WTC11 (cell line): ENCODE data around the gene LMO1. TPM values are rescaled to one million over a fixed set of nuclear protein-coding genes. Genes with fewer than 3 reads are reported as not detected.

Experiments
- ATAC-seq: fragments of 200-7000 bp; cut with Tn5 transposase; 2 replicates; pipeline ENCODE4 v1.10.0; 2021; ENCODE audit warnings: mild to moderate bottlenecking, moderate library complexity
- CTCF ChIA-PET: fragments of 300-600 bp; sonication (Branson Sonifier 250); formaldehyde crosslinking; loops from one replicate; lab custom pipeline; 2021; ENCODE audit warnings: antibody characterized with exemption; lab: Charles Lee
- POLR2A ChIA-PET: fragments of 350-600 bp; sonication (Branson Sonifier 250); formaldehyde crosslinking; loops from one replicate; lab custom pipeline; 2021; ENCODE audit warnings: antibody characterized with exemption; lab: Charles Lee
- DNase-seq: peaks from one replicate; pipeline ENCODE4 v3.0.0; 2021; ENCODE audit warnings: low spot score
- H3K27ac Mint-ChIP-seq: 2 replicates; pipeline ENCODE4 v1.8.0; 2021; ENCODE audit warnings: mixed read lengths
- H3K27me3 Mint-ChIP-seq: 2 replicates; pipeline ENCODE4 v1.8.0; 2021; ENCODE audit warnings: low read depth, mild to moderate bottlenecking, moderate library complexity, mixed read lengths
- H3K36me3 Mint-ChIP-seq: 2 replicates; pipeline ENCODE4 v1.8.0; 2021; ENCODE audit warnings: mixed read lengths
- H3K4me1 Mint-ChIP-seq: 2 replicates; pipeline ENCODE4 v1.8.0; 2022; ENCODE audit warnings: mixed read lengths
- H3K4me3 Mint-ChIP-seq: 2 replicates; pipeline ENCODE4 v1.8.0; 2021; ENCODE audit warnings: mild to moderate bottlenecking, moderate library complexity, mixed read lengths
- H3K9me3 Mint-ChIP-seq: 2 replicates; pipeline ENCODE4 v1.8.0; 2021; ENCODE audit warnings: mixed read lengths
- AR ChIP-seq: fragments of 250-450 bp; sonication (Bioruptor Pico); IDR thresholded peaks from 2 replicates; pipeline ENCODE4 v1.9.0; 2021; ENCODE audit warnings: mild to moderate bottlenecking
- ATF2 ChIP-seq: sonication (generic); formaldehyde crosslinking; IDR thresholded peaks from 2 replicates; pipeline ENCODE4 v1.8.1; 2022; ENCODE audit warnings: low read depth, missing genetic modification reagents, borderline replicate concordance
- E2F1 ChIP-seq: sonication (generic); formaldehyde crosslinking; IDR thresholded peaks from 2 replicates; pipeline ENCODE4 v1.8.0; 2022; ENCODE audit warnings: mild to moderate bottlenecking, missing genetic modification reagents
- EMX1 ChIP-seq: fragments of 250-450 bp; sonication (Bioruptor Pico); IDR thresholded peaks from 2 replicates; pipeline ENCODE4 v1.8.0; 2021; ENCODE audit warnings: mild to moderate bottlenecking
- ERG ChIP-seq: fragments of 250-450 bp; sonication (Bioruptor Pico); IDR thresholded peaks from 2 replicates; pipeline ENCODE4 v1.8.0; 2021; ENCODE audit warnings: mild to moderate bottlenecking
- FOXK1 ChIP-seq: sonication (generic); formaldehyde crosslinking; IDR thresholded peaks from 2 replicates; pipeline ENCODE4 v1.8.0; 2022; ENCODE audit warnings: mild to moderate bottlenecking, moderate library complexity, missing genetic modification reagents
- MAX ChIP-seq: sonication (generic); formaldehyde crosslinking; IDR thresholded peaks from 2 replicates; pipeline ENCODE4 v1.8.0; 2022; ENCODE audit warnings: mild to moderate bottlenecking, missing genetic modification reagents
- PRDM15 ChIP-seq: sonication (generic); formaldehyde crosslinking; IDR thresholded peaks from 2 replicates; pipeline ENCODE4 v1.8.0; 2022; ENCODE audit warnings: missing genetic modification reagents
- RELA ChIP-seq: sonication (generic); formaldehyde crosslinking; IDR thresholded peaks from 2 replicates; pipeline ENCODE4 v1.8.1; 2022; ENCODE audit warnings: missing genetic modification reagents, mild to moderate bottlenecking, borderline replicate concordance
- RORB ChIP-seq: fragments of 250-450 bp; sonication (Bioruptor Pico); IDR thresholded peaks from 2 replicates; pipeline ENCODE4 v1.9.0; 2021; ENCODE audit warnings: mild to moderate bottlenecking
- SMAD4 ChIP-seq: sonication (generic); formaldehyde crosslinking; IDR thresholded peaks from 2 replicates; pipeline ENCODE4 v1.8.0; 2022; ENCODE audit warnings: mild to moderate bottlenecking, missing genetic modification reagents
- SOX15 ChIP-seq: fragments of 250-450 bp; sonication (Bioruptor Pico); IDR thresholded peaks from 2 replicates; pipeline ENCODE4 v1.9.0; 2021; ENCODE audit warnings: mild to moderate bottlenecking
- TCF7 ChIP-seq: sonication (generic); formaldehyde crosslinking; IDR thresholded peaks from 2 replicates; pipeline ENCODE4 v1.8.0; 2022; ENCODE audit warnings: mild to moderate bottlenecking, low read depth, missing genetic modification reagents, moderate library complexity
- TEAD1 ChIP-seq: sonication (generic); formaldehyde crosslinking; IDR thresholded peaks from 2 replicates; pipeline ENCODE4 v1.8.0; 2022; ENCODE audit warnings: mild to moderate bottlenecking, missing genetic modification reagents
- ZBTB43 ChIP-seq: sonication (generic); formaldehyde crosslinking; IDR thresholded peaks from 2 replicates; pipeline ENCODE4 v1.8.1; 2023; ENCODE audit warnings: mild to moderate bottlenecking, missing genetic modification reagents
- ZMAT4 ChIP-seq: fragments of 250-450 bp; sonication (Bioruptor Pico); IDR thresholded peaks from 2 replicates; pipeline ENCODE4 v1.9.0; 2021; ENCODE audit warnings: mild to moderate bottlenecking
- ZNF232 ChIP-seq: sonication (generic); formaldehyde crosslinking; IDR thresholded peaks from 2 replicates; pipeline ENCODE4 v1.8.0; 2022; ENCODE audit warnings: mild to moderate bottlenecking, missing genetic modification reagents
- ZNF317 ChIP-seq: sonication (generic); formaldehyde crosslinking; IDR thresholded peaks from 2 replicates; pipeline ENCODE4 v1.8.1; 2023; ENCODE audit warnings: low read depth, mild to moderate bottlenecking, moderate library complexity, missing genetic modification reagents, borderline replicate concordance
- ZNF423 ChIP-seq: fragments of 250-450 bp; sonication (Bioruptor Pico); IDR thresholded peaks from 2 replicates; pipeline ENCODE4 v2.1.2; 2022; ENCODE audit warnings: mild to moderate bottlenecking, moderate library complexity
- ZNF671 ChIP-seq: fragments of 250-450 bp; sonication (Bioruptor Pico); IDR thresholded peaks from 2 replicates; pipeline ENCODE4 v1.8.0; 2021; ENCODE audit warnings: mild to moderate bottlenecking
- total RNA-seq: library from RNA; stranded (reverse); gene quantifications from 3 replicates; pipeline ENCODE4 v1.2.3, GENCODE V29; 2021

The LMO1 gene
- total RNA-seq, 1 experiment from 2014 or later: 0.44 TPM

GRCh38 chr11:8221917-8222495 lies 41.7 kb downstream of the LMO1 start:
- DNase-seq (no peak), ATAC-seq (no peak)
- Mint-ChIP-seq H3K27me3 (no peaks in the 10 kb centered on the region), H3K27ac (no peak overlapping the region), H3K9me3 (no peaks in the 10 kb centered on the region), H3K36me3 (no peaks in the 10 kb centered on the region), H3K4me3 (no peak overlapping the region), H3K4me1 (peaks cover 21% of the 10 kb centered on the region)
- ChIA-PET POLR2A (no interaction called here), CTCF (interaction anchor here (1.4 to 6.5 kb wide), 3 partner anchors 29 to 345 kb away, joined by 3 to 60 read pairs (median 10); partner anchors contain the start of gene LMO1)
- no peak for TF ChIP-seq ZNF317 (CRISPR knock-in tag)
- no peak for TF ChIP-seq ZBTB43 (CRISPR knock-in tag)

GRCh38 chr11:8221046-8221723 lies 42.5 kb downstream of the LMO1 start:
- Mint-ChIP-seq H3K27ac (no peak overlapping the region), H3K4me3 (no peak overlapping the region), H3K27me3 (no peaks in the 10 kb centered on the region), H3K36me3 (no peaks in the 10 kb centered on the region), H3K4me1 (peaks cover 15% of the 10 kb centered on the region), H3K9me3 (no peaks in the 10 kb centered on the region)
- CTCF ChIA-PET: interaction anchor here (0.6 to 6.5 kb wide), 13 partner anchors 8 to 840 kb away, joined by 3 to 60 read pairs (median 5); partner anchors contain the start of gene LMO1
- TF ChIP-seq SOX15 (CRISPR knock-in tag) (no peak), E2F1 (CRISPR knock-in tag) (no peak), TEAD1 (no peak), ZMAT4 (no peak), TCF7 (CRISPR knock-in tag) (no peak), EMX1 (CRISPR knock-in tag) (no peak), MAX (CRISPR knock-in tag) (no peak), ERG (CRISPR knock-in tag) (no peak), RORB (CRISPR knock-in tag) (no peak), AR (CRISPR knock-in tag) (no peak), ZNF232 (CRISPR knock-in tag) (no peak), RELA (CRISPR knock-in tag) (no peak), FOXK1 (CRISPR knock-in tag) (no peak), ZNF423 (no peak), ZNF671 (CRISPR knock-in tag) (no peak), ZNF317 (CRISPR knock-in tag) (no peak), PRDM15 (no peak), SMAD4 (CRISPR knock-in tag) (no peak), ATF2 (no peak)
- POLR2A ChIA-PET: interaction anchor here (0.5 kb wide), 1 partner anchor 212 kb away, joined by 3 read pairs; no protein-coding TSS in a partner anchor
- ATAC-seq (no peak), DNase-seq (no peak)
